Activated naive CD4-positive, alpha-beta T cell treated with anti-CD3 and anti-CD28 coated beads, Interleukin-2, amount 10 ng/mL, durations not matched to agents 7 days and 5 days (primary cell): ENCODE measurements around the gene WNK1.
A peak's percentile ranks its signal among the peaks of the same experiment; 100 is the strongest.

ENCODE experiments used
- CTCF ChIA-PET: fragments of 350-600 bp; sonication (Branson Sonifier 250); formaldehyde crosslinking; loops from one replicate; lab custom pipeline; 2021; ENCODE audit warnings: antibody characterized with exemption; lab: Charles Lee
- DNase-seq: peaks from one replicate; pipeline ENCODE4 v3.0.0-alpha.2; 2020
- H3K27ac Mint-ChIP-seq: one replicate; pipeline ENCODE4 v1.8.0; 2021; ENCODE audit warnings: mild to moderate bottlenecking, moderate library complexity, mixed read lengths
- H3K27me3 Mint-ChIP-seq: one replicate; pipeline ENCODE4 v1.8.0; 2021; ENCODE audit warnings: mild to moderate bottlenecking, mixed read lengths
- H3K36me3 Mint-ChIP-seq: one replicate; pipeline ENCODE4 v1.8.0; 2021; ENCODE audit warnings: mixed read lengths
- H3K4me1 Mint-ChIP-seq: one replicate; pipeline ENCODE4 v1.8.0; 2021; ENCODE audit warnings: mixed read lengths
- H3K4me3 Mint-ChIP-seq: one replicate; pipeline ENCODE4 v1.8.0; 2021; ENCODE audit warnings: mild to moderate bottlenecking, moderate library complexity, mixed read lengths
- H3K9me3 Mint-ChIP-seq: one replicate; pipeline ENCODE4 v1.8.0; 2021; ENCODE audit warnings: mixed read lengths

The WNK1 gene

DNA sequence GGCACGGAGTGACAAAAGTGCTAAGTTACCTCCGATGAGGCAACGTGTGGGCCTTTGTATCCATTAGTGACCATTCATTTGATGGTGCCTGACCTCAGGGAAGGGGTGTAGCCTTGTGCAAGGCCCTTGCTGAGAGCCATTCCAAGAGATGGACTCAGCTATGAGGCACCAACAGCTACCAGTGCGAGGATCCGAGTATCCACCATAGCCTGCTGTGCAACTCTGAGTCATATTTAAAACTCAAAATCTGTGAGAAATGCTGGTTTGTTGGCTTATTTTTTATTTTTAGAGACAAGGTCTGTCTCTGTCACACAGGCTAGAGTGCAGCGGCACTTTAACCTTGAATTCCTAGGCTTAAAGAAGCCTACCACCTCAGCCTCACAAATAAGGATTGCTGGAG lies 25.1 kb upstream of the WNK1 start:
- CTCF ChIA-PET = interaction anchor here (0.8 to 4.0 kb wide), 5 partner anchors 11 to 61 kb away, joined by 3 to 37 read pairs (median 3); partner anchors contain the start of gene WNK1
- H3K4me1 Mint-ChIP-seq = peaks cover 68% of the 10 kb centered on the region
- H3K27me3 Mint-ChIP-seq = no peaks in the 10 kb centered on the region
- H3K36me3 Mint-ChIP-seq = peaks cover 17% of the 10 kb centered on the region
- no peak overlapping the region for H3K27ac Mint-ChIP-seq
- H3K9me3 Mint-ChIP-seq = peaks cover 10% of the 10 kb centered on the region
- DNase-seq = no peak
- H3K4me3 Mint-ChIP-seq = no peak overlapping the region

DNA sequence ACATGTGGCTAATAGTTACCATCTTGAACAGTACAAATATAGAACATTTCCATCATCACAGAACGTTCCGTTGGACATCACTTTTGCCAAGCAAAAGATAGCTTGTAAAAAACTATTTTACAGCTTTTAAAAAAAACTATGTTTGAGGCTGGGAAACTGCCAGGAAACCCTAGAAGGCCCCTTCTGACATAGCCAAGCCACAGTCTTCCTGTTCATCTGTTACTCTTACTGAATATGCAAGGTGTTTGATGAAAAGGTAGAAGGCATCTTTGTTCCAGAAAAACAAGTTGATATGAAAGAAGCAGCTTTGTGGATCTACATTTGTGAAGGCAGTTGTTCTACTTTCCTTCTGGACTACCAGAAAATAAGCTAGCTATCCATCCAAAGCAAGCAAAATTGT lies 23.6 kb upstream of the WNK1 start:
- CTCF ChIA-PET = interaction anchor here (0.6 to 4.0 kb wide), 8 partner anchors 10 to 87 kb away, joined by 3 to 37 read pairs (median 4); partner anchors contain the start of gene WNK1
- peaks cover 10% of the 10 kb centered on the region for H3K9me3 Mint-ChIP-seq
- peaks cover 61% of the 10 kb centered on the region for H3K4me1 Mint-ChIP-seq
- peaks cover 17% of the 10 kb centered on the region for H3K36me3 Mint-ChIP-seq
- H3K4me3 Mint-ChIP-seq = no peak overlapping the region
- H3K27me3 Mint-ChIP-seq = no peaks in the 10 kb centered on the region
- H3K27ac Mint-ChIP-seq = peak overlapping the region; percentile 80
- DNase-seq = peak; percentile 48

DNA sequence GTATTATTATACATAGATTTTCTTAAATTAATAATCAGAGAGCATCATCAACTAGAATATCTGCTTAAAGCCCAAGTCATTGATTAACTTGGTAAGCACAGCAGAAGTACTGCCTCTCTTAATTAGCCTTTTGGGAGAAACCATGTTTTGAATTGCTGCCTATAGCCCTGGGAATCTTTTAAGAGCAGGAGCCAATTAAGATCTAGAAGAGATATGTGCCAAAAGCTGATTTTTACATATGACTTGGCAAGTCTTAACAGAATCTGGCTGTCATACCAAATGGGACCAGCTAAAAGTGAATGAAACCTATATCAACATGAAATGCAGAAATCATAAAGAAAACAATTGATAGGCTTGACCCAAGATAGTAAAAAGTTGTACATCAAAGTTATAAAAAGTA lies 23.2 kb upstream of the WNK1 start:
- H3K4me1 Mint-ChIP-seq = peaks cover 56% of the 10 kb centered on the region
- H3K4me3 Mint-ChIP-seq = no peak overlapping the region
- H3K27me3 Mint-ChIP-seq = no peaks in the 10 kb centered on the region
- CTCF ChIA-PET = interaction anchor here (0.6 to 4.0 kb wide), 6 partner anchors 19 to 87 kb away, joined by 3 to 37 read pairs (median 4); partner anchors contain the start of gene WNK1
- H3K9me3 Mint-ChIP-seq = peaks cover 10% of the 10 kb centered on the region
- peaks cover 17% of the 10 kb centered on the region for H3K36me3 Mint-ChIP-seq
- peak overlapping the region; percentile 80 for H3K27ac Mint-ChIP-seq
- DNase-seq = no peak

DNA sequence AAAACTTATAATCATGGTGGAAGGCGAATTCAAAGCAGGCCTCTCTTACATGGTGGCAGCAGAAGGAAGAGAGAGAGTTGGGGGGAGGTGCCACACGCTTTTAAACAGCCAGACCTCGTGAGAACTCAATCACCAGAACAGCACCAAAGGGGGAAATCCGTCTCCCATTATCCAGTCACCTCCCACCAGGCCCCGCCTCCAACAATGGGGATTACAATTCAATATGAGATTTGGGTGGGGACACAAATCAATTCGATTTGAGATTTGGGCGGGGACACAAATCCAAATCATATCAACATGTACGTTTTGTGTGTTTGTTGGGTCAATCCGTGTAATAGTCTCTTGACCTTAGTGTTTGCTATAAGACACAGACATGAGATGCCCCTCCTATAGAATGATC lies 21.8 kb upstream of the WNK1 start:
- Mint-ChIP-seq H3K4me3 (no peak overlapping the region), H3K4me1 (peaks cover 46% of the 10 kb centered on the region), H3K9me3 (peaks cover 10% of the 10 kb centered on the region), H3K36me3 (peaks cover 14% of the 10 kb centered on the region), H3K27ac (no peak overlapping the region), H3K27me3 (no peaks in the 10 kb centered on the region)
- CTCF ChIA-PET = no interaction called here
- no peak for DNase-seq

DNA sequence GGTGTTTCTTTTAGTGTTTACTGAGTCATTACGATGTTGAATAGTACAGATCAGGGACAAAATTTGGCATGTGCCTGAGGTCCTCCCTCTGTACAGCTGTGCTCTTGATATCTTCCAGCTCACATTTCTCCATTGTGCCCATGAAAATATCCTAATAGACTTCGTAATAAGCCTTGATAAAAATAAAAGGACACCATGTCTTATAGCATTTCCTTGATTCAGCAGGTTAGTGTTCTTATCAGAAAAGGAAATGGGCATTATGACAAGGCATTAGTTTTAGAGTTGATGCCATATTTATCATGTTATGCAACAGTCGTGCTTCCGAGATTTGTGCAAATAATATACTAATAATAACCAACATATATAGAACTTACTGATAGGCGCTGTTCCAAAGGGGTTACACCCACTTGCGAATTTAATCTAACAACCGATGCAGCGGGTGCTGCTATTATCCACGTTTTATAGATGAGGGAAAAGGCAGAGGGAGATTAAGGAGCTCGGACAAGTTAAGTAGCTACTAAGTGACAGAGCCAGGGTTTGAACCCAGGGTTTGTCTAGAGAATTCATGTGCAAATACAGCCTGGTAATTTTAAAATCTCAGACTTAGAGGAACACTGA lies 15.1 kb upstream of the WNK1 start:
- CTCF ChIA-PET = no interaction called here
- Mint-ChIP-seq H3K4me1 (peaks cover 6% of the 10 kb centered on the region), H3K36me3 (no peaks in the 10 kb centered on the region), H3K27me3 (no peaks in the 10 kb centered on the region), H3K9me3 (no peaks in the 10 kb centered on the region), H3K4me3 (no peak overlapping the region), H3K27ac (no peak overlapping the region)
- DNase-seq = no peak

DNA sequence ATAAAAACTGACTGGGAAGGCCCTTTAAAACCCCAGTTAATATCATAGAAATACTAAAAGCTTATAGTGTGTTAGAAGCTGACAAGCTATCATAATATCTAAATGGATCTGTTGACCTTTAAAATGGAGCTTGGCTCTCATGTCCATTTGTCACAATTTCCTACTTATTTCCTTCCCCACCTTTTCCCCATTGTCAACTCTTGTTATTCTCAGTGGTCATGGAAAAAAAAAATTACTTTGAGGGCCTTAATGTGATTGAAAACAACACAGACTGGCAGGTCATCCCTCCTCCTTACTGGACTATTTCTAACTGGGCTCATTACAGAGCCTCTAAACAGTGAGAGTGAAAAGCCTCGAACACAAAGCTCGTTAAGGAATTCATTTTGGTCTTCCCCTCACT lies 13.7 kb upstream of the WNK1 start:
- Mint-ChIP-seq H3K27ac (no peak overlapping the region), H3K36me3 (no peaks in the 10 kb centered on the region), H3K4me1 (peaks cover 12% of the 10 kb centered on the region), H3K27me3 (no peaks in the 10 kb centered on the region), H3K9me3 (no peaks in the 10 kb centered on the region), H3K4me3 (no peak overlapping the region)
- no peak for DNase-seq
- CTCF ChIA-PET = interaction anchor here (1.2 to 1.3 kb wide), 2 partner anchors 10 to 12 kb away, joined by 4 read pairs; no protein-coding TSS in a partner anchor

DNA sequence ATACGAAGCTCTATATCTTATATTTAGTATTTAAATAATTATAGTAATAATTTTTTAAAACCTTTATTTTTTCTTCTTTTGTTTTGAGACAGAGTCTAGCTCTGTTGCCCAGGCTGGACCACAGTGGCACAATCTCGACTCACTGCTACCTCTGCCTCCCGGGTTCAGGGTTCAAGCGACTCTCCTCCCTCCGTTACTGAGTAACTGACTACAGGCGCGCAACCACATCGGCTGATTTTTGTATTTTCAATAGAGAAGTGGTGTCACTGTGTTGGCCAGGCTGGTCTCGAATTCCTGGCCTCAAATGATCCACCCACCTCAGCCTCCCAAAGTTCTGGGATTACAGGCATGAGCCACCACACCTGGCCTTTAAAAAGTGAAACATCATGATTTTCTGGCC lies 13.0 kb upstream of the WNK1 start:
- H3K4me1 Mint-ChIP-seq = peaks cover 19% of the 10 kb centered on the region
- H3K36me3 Mint-ChIP-seq = no peaks in the 10 kb centered on the region
- H3K27ac Mint-ChIP-seq = no peak overlapping the region
- no peaks in the 10 kb centered on the region for H3K9me3 Mint-ChIP-seq
- H3K27me3 Mint-ChIP-seq = no peaks in the 10 kb centered on the region
- CTCF ChIA-PET = interaction anchor here (1.2 to 1.3 kb wide), 2 partner anchors 11 kb away, joined by 4 read pairs; no protein-coding TSS in a partner anchor
- DNase-seq = no peak
- H3K4me3 Mint-ChIP-seq = no peak overlapping the region

DNA sequence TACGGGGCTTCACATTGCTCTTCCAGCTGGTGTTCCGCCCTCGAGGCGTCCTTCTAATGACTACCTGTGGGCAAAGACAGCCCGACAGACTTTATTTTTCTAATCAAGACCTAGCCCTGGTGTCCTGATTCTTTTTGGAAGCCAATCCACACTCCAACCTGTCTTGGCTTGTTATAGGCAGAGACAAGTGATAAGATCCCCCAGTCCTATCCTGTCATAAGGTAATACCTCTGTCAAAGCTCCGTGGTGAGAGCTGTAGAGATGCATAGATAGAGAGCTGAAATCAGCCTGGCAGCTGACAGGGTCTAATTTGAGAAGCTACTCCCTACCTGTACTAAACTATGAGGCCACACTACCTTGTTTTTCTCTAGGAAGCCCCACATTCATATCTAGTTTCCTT lies 11.5 kb upstream of the WNK1 start:
- Mint-ChIP-seq H3K4me1 (peaks cover 22% of the 10 kb centered on the region), H3K27ac (no peak overlapping the region), H3K9me3 (no peaks in the 10 kb centered on the region), H3K36me3 (no peaks in the 10 kb centered on the region), H3K4me3 (no peak overlapping the region), H3K27me3 (no peaks in the 10 kb centered on the region)
- no peak for DNase-seq
- CTCF ChIA-PET = interaction anchor here (1.5 kb wide), 1 partner anchor 10 kb away, joined by 10 read pairs; no protein-coding TSS in a partner anchor

DNA sequence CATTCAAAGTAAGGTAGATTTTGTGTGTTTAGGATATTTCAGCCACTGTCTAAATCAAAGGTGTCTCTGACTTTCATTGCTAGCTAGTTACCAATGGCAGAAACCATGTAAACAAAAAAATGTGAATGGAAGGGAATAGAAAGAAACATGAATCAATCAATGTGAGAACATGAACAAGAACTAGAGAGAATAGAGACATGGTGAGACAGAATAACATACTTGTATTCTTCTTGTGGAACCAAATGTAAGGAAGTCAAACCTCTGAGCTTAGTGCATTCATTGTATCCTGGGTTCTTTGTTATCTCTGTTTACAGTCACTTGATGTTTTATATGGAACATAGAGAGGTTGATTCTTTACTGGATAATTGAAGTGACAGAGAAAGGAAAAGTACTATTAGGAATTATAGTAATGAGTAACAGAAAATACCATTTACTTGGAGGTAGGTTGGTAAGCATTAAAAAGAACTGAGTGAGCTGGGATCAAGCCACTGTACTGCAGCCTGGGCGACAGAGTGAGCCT lies 2.6 kb upstream of the WNK1 start:
- CTCF ChIA-PET = interaction anchor here (1.2 to 6.3 kb wide), 11 partner anchors 11 to 180 kb away, joined by 4 to 74 read pairs (median 31); no protein-coding TSS in a partner anchor
- Mint-ChIP-seq H3K27ac (no peak overlapping the region), H3K27me3 (no peaks in the 10 kb centered on the region), H3K36me3 (peaks cover 11% of the 10 kb centered on the region), H3K9me3 (no peaks in the 10 kb centered on the region), H3K4me3 (peak overlapping the region; percentile 59), H3K4me1 (peaks cover 14% of the 10 kb centered on the region)
- DNase-seq = no peak

DNA sequence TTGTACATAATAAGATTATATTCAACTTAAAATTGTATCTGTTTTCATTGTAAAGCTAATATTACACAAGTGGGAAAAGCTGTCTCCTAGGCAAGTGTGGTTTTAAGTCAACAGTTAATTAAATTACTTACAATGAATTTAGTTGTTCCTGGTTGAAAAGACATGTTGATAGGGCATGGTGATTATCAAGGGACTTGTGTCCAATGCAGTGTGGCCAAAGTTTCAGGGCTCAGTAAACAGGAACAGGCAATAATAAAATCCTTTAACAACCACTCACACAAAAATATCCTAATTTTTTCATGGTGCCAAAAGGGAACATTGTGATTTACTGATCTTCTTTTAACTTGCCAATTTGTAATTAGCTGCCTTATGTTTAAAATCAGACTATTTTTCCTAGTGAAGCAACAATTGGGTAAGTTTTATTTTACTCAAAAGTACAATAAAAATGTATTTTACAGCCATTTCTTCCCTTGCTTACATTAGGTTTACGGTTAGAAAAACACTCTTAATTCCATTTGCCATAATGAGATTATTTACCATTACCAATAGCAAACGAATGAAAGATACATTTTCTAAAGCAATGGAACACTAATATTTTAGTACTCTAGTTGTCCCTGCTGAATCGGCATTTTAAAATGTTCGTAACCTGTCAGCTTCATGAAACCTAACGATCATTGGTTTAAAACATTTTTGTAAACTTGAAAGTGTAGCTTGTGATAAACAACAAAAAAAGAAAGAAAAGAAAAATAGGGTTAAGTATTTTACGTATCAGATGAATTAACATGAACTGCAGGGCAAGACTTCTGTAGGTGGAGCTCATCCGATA lies 1.8 kb upstream of the WNK1 start:
- H3K27ac Mint-ChIP-seq = no peak overlapping the region
- CTCF ChIA-PET = interaction anchor here (0.8 to 6.3 kb wide), 32 partner anchors 9 to 199 kb away, joined by 3 to 74 read pairs (median 6); partner anchors contain the start of gene RAD52
- no peaks in the 10 kb centered on the region for H3K27me3 Mint-ChIP-seq
- peaks cover 16% of the 10 kb centered on the region for H3K4me1 Mint-ChIP-seq
- no peak for DNase-seq
- H3K36me3 Mint-ChIP-seq = peaks cover 12% of the 10 kb centered on the region
- H3K9me3 Mint-ChIP-seq = no peaks in the 10 kb centered on the region
- H3K4me3 Mint-ChIP-seq = no peak overlapping the region

DNA sequence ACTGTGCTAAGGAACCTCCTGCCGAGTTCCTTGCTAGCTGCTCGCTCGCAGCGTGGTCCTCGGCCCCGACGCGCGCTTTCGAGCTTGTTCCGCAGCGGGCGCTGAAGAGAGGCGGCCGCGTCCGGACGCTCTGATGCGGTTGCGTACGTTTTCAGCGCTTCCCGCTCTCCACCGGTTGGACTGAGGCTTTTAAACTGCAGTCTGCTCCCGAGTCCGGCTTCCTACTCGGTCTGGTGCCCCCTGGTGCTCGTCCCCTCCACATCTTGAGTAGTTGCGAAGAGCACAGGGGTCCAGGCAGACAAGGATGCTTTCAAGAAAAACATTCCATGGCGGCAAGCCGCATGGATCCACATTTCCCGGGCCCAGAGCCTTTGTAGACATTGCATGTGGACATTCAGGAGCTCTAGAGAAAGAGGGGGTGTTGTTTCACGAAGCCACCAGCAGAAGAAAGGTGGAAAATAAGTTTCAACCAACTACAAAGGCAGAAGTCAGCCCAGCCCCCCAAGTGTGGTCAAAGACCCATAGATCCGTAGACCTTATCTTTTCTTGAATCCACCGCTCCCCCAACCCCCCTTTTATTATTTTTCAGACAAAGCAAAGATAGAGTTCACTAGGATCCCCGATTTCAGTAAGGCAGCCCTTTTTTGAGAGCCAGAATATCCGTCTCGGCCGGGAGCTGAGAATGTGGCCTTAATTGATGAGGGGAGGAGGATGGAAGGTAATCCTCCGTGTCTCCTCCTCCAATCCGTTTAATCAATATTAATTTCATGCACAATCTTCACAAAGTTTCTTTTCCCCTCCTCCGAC lies 984 bp upstream of the WNK1 start:
- Mint-ChIP-seq H3K36me3 (peaks cover 18% of the 10 kb centered on the region), H3K4me3 (no peak overlapping the region), H3K9me3 (no peaks in the 10 kb centered on the region), H3K4me1 (peaks cover 25% of the 10 kb centered on the region), H3K27ac (no peak overlapping the region), H3K27me3 (no peaks in the 10 kb centered on the region)
- CTCF ChIA-PET = interaction anchor here (0.8 to 6.3 kb wide), 38 partner anchors 10 to 198 kb away, joined by 3 to 74 read pairs (median 5); partner anchors contain the start of genes NINJ2 and RAD52
- peak; percentile 93 for DNase-seq

DNA sequence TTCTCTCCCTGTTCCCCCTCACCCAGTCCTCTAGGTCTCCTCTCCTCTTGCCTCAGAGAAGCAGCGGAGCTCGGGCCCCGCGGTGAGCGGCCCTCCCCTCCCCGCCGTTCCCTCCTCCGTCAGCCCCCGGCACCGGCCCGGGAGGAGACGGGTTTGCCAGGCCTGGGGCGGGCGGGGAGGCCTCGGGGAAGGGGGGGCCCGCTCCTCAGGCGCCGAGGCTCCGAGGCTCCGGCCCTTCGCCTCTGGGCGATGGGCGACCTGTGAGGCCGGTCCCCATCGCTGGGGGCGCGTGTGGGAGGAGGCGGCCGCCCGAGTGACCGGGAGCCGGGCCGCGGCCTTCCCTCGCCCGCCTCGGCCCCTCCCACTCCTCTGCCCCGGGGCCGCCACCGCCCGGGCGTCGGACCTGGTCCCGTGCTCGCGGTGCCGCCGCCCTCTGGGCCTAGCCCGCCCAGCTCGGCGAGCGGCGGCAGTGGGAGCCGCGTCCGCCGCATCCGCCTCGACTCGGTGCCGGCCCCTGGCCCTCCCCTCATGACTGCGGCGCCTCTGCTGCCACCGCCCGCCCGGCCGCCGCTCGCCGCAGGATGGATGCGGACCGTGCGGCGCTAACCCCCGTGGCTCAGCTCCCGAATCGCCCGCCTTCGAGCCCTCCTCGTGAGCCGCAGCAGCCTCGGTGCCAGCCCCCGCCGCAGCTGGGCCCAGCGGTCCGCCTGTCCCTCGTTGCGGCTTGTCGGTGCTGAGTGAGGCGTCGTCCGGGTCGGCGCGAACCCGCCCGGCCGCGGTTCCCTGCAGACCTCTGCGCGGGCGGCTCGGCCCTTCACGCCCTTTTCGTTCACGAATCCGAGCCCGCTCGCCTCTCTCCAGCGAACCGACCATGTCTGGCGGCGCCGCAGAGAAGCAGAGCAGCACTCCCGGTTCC lies 574 bp downstream of the WNK1 start:
- CTCF ChIA-PET = interaction anchor here (0.9 to 6.3 kb wide), 13 partner anchors 14 to 196 kb away, joined by 3 to 74 read pairs (median 13); partner anchors contain the start of genes NINJ2 and RAD52
- H3K27ac Mint-ChIP-seq = peak overlapping the region; percentile 93
- peaks cover 24% of the 10 kb centered on the region for H3K36me3 Mint-ChIP-seq
- H3K4me3 Mint-ChIP-seq = peak overlapping the region; percentile 88
- no peaks in the 10 kb centered on the region for H3K27me3 Mint-ChIP-seq
- peaks cover 37% of the 10 kb centered on the region for H3K4me1 Mint-ChIP-seq
- no peaks in the 10 kb centered on the region for H3K9me3 Mint-ChIP-seq
- peak; percentile 59 for DNase-seq
